Smooth muscle cell of the brain vasculature (primary cell): Measurements from ENCODE around the gene SSR3.

Experiments
- DNase-seq: peaks from one replicate; pipeline ENCODE4 v3.0.0-alpha.2; 2012; ENCODE audit warnings: low read depth, low spot score

Gene SSR3

GRCh38 chr3:156491192-156491591 is 63.7 kb downstream of the SSR3 start:
- no peak for DNase-seq
